IPS DF 4.7 (cell line): Measurements from ENCODE around the gene HDAC4.
"Not testable (repeated sequence)": the region's sequence is repeated elsewhere in the genome, so short reads cannot be mapped to it uniquely, and the experiment has no call there.

Experiments
- DNase-seq: peaks from one replicate; pipeline ENCODE4 v3.0.0-alpha.2; 2013; ENCODE audit warnings: low spot score; ENCODE audit errors: extremely low read depth

Gene HDAC4

DNA sequence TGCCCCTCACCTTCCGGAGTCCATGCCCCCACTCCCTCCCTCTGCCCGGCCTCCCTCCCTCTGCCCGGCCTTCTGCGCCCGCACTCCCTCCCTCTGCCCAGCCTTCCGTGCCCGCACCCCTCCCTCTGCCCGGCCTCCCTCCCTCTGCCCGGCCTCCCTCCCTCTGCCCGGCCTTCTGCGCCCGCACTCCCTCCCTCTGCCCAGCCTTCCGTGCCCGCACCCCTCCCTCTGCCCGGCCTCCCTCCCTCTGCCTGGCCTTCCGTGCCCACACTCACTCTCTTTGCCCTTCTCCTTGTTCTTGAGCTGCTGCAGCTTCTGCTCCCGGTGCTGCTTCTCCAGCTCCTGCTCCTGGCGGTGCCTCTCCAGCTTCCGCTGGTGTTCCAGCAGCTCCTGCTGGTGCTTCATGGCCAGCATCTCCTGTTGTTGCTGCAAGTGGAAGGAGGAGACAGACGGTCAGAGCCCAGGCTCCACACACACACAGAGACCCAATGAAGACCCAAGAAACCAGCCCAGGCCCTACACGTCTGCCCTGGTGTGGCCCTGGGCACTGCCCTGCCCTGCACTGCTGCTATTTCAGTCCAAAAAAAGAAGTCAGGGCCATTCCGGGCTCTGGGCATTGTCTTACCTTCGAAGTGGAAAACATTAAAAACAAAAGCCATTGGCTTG, 224.5 kb downstream of the HDAC4 start:
- DNase-seq: not testable (repeated sequence)

DNA sequence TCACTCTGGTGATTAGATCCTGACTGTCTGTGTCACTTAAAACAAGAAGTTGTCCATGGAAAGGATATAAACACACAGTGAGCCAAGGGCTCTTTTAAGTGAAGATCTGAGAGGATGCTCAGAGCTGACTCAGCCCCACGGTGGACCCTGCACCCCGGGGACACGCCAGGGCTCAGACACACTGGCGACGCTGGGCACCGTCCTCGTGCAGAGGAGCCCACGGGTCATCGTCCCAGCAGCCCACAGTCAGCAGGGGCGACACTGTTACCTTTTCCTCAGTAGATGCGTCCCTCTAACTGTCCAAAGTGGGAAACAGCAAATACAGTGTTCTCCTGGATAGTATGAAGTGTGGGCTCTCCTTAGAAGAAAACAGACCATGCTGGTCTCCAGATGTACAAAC, 225.6 kb downstream of the HDAC4 start:
- DNase-seq: no peak

DNA sequence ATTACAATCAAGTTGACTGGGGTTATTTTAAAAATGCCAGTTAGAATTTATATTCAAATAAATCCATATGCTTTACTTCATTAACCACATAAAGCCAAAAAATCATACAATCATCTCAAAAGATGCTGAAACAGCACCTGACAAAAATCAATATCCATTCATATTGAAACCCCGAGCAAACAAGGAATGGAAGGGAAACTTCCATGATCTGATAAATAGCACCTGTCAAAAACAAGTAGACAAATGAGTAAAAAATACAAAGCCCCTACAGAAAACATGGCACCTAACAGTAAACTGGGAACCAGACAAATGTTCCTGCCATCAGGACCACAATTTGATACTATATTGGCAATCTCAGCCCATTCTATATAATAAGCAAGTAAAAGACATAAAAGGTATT, 227.5 kb downstream of the HDAC4 start:
- no peak for DNase-seq

DNA sequence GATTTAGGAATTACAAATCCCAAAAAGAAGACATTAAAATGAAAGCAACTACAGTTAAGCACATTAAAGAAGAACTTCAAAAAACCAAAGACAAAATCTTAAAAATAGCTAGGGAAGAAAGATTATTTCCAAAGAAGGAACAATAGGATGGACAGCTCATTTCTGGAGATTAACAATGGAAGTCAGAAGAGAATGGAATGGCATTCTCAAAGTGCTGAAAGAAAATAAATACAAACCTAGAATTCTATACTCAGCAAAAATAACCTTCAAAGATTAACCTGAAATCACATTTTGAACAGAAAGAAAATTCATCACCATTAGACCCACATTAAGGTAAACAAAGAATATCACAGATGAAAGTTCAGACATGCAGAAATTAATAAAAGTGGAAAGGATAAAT, 229.2 kb downstream of the HDAC4 start:
- DNase-seq: no peak

DNA sequence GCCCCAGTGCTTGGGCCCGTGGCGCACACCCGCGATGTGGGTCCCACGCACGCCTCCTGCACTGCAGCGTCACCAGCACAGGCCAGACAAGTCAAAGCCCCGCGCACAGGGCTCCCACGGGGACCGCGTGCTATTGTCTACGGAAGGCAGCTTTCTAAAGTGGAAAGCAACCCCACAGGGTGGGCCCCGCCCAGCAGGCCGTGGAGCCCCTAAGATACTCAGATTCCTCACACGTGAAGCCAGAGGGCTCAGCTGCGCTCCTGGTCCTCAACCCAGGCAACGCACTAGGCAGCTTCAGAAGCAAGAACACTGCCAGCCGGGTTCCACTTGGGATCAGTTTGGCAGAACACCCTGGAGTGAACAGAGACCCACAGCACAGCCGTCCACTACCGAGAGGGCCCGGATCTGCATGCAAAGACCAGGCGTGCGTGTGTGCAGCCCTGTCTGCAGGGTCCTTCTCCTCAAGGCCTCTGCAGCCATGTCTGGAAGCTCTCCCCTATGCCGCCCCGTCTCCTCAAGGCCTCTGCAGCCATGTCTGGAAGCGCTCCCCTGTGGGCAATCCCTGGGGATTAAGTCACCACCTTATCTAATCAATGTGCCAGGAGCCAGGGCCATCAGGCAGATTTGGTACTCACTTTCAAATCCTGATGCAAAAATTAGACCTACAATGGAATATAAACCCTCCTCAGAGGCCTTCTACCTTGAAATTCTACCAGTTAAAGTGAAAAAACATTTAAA, 231.3 kb downstream of the HDAC4 start:
- no peak for DNase-seq

DNA sequence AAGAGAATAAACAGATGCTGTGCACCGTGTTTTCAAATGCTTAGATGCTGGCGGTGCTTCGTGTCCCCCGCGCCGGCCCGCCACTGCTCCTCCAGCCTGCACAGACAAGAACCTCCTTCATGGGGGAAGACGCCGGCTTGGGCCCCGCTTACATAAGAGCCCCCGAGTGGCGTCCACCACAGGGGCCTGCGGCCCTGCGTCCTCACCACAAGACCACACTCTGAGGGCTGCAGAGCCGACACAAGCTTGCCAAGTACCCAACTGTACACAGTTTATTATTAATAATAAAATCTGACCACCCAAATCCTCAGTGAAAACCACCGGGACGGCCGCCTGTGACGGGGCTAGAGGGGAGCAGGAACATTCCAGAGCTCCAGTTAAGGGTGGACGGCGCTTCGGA, 232.2 kb downstream of the HDAC4 start:
- DNase-seq: no peak

DNA sequence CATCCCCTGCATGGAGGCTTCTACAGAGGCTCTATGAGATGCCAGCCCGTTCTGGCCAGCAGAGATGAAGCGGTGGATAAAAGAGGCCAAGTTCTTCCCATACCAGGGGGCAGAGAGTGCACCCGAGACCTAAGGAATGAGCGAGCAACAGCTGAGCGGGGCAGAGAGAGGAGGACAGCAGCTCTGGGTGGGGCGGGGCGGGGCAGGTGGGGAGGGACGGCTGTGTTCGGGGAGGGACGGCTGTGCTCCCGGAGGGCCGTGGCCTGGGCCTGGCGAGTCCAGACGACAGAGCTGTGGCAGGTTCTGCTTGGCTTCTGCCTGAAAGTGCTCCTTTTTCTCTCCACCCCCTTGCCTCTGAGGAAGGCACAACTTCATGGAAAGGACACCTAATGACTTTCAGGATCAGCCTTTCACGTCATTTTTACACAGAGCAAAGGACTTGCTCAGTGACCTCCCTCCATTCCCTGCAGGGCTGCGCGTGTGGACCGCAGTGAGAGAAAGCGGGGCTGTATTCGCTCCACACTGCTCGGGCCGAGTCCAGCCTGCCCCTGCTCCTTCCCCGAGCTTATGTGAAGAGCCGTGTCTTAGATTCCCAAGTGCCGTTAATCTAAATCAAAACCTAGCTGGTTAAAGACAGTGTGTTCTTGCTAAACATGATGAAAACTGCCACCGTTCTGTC, 232.9 kb downstream of the HDAC4 start:
- DNase-seq: no peak

DNA sequence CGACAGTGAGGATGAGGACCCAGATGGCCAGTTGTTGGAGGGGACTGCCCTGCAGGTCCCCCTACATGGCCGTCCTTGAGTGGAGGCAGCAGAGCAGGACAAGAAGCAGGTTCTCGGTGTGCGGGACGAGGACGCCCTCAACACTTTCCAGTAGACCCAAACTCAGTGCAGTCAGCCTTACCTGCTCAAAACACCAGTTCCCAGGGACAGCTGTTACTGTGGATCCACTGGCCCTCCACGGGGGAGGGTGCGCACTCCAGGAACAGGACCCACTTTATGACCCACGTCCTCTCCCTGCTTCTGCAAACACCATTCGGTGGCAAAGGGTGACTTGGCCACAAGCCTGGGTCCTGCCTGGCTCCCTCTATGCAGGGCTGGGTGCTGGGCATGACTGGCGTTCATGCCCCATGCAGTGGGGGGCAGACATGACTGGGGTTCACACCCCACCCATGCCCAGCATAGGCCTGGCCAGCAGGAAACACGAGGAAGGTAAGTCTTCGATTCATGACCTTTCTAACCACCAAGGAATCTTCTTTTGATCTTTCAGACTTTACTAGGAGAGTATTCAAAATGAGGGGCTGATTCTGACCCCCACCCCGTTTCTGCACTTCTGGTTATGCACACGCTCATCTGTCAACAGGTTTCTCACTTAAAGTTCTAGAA, 233.7 kb downstream of the HDAC4 start:
- DNase-seq: no peak

DNA sequence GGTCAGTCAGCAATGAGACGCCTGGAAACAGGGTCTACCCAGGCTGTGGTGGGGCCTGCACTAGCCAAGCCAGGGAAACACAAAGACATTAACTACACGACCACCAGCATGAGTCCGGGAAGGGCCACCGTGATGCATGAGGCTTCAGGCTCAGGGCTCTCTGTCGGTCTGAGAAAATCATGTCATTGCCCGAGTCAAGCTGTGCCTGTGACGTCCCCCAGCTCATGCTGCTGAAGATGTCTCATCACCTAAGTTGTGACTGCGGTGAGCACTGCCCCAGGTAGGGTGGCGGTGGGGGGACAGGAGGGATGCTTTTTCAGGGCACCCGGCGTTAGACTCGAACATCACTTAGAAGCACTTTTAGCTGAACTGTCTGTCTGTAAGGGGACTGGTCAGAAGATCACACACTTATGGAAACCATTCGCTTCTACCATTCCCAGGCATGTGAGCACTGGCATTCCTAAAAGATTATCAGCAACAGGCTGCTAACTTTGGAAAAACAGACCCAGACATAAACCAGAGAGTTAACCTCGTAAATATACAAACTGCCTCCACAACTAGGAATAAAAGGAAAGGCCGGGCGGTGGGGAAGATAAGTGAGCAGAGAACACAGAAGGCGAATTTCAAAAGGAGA, 234.5 kb downstream of the HDAC4 start:
- no peak for DNase-seq

DNA sequence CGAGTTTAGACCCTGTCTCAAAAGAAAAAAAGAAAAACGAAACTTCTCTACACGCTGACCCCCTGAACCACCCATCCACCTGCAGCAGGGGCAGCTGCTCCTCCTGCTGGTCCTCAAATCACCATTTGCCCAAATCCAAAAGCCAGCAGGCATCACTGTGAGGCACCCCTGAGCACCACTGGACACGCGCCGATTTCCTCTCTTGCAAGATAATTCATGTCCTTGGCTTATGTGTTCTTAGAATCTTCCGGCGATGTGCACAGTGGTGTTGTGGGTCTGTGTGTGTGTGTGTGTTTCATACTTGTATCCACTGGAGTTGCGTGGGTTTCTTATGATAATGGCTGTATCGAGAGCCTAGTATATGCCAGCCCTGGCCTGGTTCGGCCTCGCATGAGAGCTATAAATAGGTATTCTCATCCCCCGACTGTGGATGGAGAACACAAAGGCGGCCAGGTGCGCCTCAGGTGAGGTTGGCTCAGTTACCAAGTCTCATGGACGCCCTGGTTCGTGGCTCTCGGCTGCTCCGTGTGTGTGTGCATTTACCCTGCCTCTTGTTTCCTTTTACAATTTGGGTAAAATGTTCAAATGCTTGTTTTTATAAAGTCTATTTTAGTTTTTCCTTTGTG, 235.5 kb downstream of the HDAC4 start:
- no peak for DNase-seq

DNA sequence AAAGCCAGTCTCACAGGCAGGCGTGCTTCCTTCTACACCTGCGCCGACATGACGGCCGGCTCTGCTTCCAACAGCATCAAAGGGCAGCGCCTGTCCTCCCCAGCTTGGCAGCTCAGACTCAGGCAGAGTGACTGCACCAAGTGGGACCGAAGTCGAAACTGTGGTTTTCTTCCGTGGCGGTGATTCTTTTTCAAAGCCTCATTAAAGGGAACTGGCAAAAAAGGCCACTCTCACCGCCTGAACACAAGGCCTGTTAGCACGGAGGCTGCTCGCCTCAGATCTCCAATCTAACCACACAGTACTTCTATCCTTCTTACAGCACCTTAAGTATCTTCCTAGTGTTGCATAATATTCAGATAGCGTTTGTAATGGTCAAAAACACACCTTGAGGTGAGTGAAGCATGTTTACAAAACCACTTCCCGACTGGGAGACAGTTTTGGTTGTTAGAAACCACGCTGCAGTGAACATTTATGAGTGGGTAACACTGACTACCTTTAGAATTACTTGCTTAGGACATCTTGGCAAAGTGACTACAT, 236.4 kb downstream of the HDAC4 start:
- no peak for DNase-seq

DNA sequence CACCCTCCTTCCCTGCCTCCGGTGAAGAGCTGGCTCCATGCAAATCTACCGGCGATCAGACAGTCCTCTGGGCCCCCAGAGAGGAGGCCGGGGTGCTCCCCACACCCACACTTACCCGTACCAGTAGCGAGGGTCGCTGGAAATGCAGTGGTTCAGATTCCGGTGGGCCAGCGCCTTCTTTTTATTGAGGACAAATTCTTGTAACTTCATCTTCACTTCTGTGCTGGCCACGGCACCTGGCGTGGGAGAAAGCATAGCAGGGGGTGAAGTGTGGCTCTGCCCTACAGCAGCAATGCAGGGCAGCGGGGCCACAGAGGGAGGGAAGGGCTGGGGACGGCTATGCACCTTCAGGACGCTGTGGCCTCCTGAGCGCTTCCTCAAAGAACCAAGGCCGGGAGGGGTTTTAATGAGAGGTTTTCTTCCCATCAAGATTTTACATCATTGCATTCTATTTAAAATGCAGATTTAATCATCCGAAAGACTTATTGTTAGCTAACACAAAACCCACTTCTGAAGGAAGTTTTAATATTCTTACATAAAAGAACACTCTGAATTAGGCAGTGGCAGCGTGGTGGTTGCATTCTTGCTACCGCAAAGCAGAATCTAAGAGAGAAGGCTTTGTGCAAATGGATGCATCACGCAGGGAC, 237.0 kb downstream of the HDAC4 start:
- no peak for DNase-seq

DNA sequence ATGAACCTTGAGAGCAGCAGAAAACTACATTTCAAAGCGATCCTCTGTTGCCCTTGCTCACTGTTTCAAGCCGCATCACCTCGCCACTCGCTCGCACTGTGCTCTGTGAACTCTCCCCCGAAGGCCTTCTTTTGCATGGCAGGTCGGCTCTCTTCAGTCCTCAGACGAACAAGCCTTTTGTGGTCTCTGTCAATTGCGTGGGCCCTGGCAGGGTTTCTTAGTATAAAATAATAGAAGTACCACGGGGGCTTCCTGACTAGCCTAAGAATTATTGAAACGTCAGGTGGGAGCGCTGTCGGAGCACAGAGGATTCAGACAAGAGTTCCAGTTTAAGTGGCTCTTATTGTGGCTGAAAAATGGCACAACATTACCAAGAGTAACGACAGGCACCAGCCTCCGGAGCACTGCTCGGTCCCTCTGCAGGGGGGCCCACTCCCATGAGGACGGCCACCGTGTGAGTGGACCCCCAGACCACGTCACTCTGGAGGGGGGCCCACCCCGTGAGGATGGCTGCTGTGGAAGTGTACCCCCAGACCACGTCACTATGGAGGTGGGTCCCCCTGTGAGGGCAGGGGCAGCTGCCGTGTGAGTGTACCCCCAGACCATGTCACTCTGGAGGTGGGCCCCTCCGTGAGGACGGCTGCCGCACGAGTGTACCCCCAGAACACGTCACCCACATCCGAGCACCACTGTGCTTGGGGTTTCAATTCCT, 237.7 kb downstream of the HDAC4 start:
- no peak for DNase-seq

DNA sequence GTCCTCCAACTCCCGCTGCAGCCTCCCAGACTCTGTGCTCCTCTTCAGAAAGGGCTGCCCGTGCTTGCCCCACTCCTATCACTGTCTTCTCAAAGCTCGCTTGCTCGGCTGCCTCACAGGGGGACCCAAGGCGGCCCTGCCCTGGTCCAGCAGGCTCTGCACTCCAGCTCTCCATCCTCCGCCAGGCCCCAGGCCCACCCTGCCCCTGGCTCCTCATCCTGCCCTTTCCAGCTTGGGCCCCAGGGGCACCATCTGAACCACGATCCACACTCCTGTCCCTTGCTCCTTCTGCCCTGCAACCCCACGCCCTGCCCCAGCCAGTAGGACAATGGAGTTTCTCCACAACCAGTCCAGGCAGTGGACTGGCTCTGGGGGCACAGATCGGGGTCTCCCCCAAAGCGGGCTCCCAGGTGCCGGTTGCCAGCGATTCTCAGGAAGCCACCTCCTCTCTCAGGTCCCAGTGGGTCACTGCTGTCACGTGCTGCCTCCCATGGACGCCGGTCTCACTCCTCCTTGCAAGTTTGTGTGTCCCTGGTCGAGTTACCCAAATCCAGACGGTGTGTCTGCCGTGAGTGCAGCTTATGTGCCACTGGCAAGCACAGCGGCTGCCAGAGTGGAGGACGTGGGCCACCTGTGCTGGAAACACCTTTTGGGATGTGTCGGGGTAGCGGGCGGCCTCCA, 238.5 kb downstream of the HDAC4 start:
- no peak for DNase-seq

DNA sequence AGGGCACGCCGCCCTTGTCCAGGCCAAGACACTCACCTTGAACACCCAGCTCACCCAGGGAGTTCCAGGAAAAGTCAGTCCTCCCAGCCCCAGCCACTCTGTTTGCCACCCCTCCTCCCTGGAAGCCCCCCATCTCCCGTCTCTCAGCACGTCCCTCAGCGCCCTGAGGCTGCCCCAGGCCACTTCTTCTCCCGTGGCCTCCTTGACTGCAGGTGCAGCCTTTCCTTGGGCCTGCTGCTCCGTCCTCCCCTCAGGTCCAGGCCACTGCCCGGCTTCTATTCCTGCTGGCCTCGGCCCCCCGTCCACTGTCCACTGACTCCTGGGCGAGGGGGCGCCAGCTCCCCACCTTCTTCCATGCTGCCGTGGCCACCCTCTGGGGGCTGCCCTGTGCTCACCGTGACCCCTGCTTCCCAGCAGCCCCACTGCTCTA, 239.1 kb downstream of the HDAC4 start:
- DNase-seq: no peak

DNA sequence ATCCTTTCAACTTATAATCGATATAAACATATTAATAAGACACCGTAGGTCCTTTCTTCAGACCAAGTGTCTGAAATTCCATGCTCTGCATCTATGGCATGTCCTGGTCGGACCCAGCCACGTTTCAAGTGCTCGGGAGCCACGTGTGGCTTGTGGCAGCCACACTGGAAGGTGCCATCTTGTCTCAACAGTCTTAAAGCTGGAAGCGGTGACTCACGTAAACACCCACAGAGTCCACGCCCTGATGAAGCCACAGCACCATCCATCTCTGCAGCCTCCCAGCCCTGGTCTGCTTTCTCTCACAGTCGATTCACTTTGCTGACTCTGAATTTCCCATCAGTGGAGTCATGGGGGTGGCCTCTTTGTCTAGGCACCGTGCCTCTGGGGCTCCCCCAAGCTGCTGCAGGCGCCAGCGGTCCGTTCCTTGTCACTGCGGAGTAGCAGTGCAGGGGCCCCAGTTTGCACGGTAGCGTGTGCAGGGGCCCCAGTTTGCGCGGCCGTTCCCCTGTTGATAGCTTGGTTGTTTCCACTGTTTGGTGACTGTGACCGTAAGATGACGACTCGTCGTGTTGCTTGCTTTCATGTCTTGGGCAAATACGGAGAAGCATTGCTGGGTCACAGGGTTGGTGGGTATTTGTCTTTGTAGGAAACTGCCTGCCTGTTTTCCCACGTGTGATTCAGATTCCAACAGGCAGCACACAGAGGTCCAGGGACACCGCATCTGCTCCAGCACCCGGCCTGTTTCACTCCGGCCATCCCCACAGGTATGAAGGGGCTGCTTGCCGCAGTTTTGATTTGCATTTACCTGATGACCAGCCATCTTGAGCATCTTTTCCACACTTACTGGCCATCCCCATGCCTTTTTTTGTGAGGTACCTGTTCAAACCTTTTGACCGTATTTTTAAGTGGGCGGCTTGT, 240.3 kb downstream of the HDAC4 start:
- DNase-seq: no peak

DNA sequence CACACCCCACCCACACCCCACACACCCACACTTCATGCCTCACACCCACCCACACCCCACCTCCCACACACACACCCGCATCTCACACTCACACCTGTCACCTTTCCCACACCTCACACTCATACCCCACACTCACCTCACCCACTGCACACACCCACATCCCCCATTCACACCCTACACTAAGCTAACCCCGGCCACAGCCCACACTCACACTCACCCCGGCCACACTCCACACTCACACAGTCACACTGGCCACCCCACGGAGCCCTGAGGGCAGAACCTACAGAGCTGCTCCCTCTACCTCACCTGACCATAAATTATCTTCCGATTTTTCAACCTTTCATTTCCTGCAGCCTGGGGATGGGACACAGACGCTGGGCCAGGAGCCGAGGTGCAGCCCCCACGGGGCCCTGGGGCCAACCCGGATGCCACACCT, 241.3 kb downstream of the HDAC4 start:
- DNase-seq: no peak
